HCT116 (cell line): ENCODE data around the gene WNK1. TPM values are rescaled to one million over a fixed set of nuclear protein-coding genes. Genes with fewer than 3 reads are reported as not detected.

ENCODE experiments used
- ATAC-seq: fragments of 200-7000 bp; cut with Tn5 transposase; 2 replicates; pipeline ENCODE4 v1.9.1; 2020; ENCODE audit warnings: mild to moderate bottlenecking, moderate library complexity
- BruUV-seq: library from RNA; stranded (reverse); fragments of 400-500 nt; replicated peaks from 2 replicates; lab custom pipeline; 2021; lab: Mats Ljungman, UMichigan
- CTCF ChIA-PET: fragments of 300-600 bp; sonication (Branson Sonifier 250); formaldehyde crosslinking; loops from one replicate; lab custom pipeline; 2021; ENCODE audit warnings: antibody characterized with exemption; lab: Charles Lee
- POLR2A ChIA-PET: fragments of 300-600, 350-600 bp; sonication (Branson Sonifier 250); formaldehyde crosslinking; loops from one replicate; lab custom pipeline; 2021; ENCODE audit warnings: antibody characterized with exemption; lab: Charles Lee
- RAD21 ChIA-PET, 2 experiments: fragments of 300-600 bp; sonication (Branson Sonifier 250); formaldehyde crosslinking; loops; one replicate each; lab custom pipeline; 2023; ENCODE audit warnings: low total read pairs in 2 of 2; ENCODE audit not compliant: uncharacterized antibody in 2 of 2, unreplicated experiment in 2 of 2, low non-redundant PET in 1 of 2; lab: Charles Lee
- DNase-seq: peaks from one replicate; pipeline ENCODE4 v3.0.0-alpha.2; 2010; ENCODE audit warnings: low read depth, low spot score
- H2AFZ ChIP-seq: fragments of 200-600 bp; shearing (Covaris generic), sonication (generic); 2 replicates; pipeline ENCODE4 v1.6.1; 2017; ENCODE audit warnings: low read depth, mixed run types, mixed read lengths, antibody characterized with exemption, low read length; ENCODE audit not compliant: poor library complexity, severe bottlenecking
- H3K27ac ChIP-seq: 2 replicates; pipeline ENCODE4 v1.5.1; 2012; ENCODE audit warnings: low read depth, low read length
- H3K27me3 ChIP-seq: fragments of 200-600 bp; sonication (generic); 2 replicates; pipeline ENCODE4 v1.6.1; 2016; ENCODE audit warnings: mixed run types, low read length, mixed read lengths; ENCODE audit not compliant: insufficient read depth
- H3K36me3 ChIP-seq, 2 experiments: fragments of 200-500 bp in 1 of 2; fragments of 200-600 bp in 1 of 2; sonication (Bioruptor generic) in 1 of 2; sonication (generic) in 1 of 2; 2 replicates each; pipeline versions ENCODE4 v1.5.1 to v1.6.1; 2014 to 2016; ENCODE audit warnings: low read length in 2 of 2, inconsistent platforms in 1 of 2, mixed read lengths in 1 of 2, mixed run types in 1 of 2; ENCODE audit not compliant: insufficient read depth in 2 of 2, control insufficient read depth in 1 of 2
- H3K4me1 ChIP-seq, 2 experiments: fragments of 200-600 bp in 1 of 2; sonication (generic) in 1 of 2; 2 replicates each; pipeline versions ENCODE4 v1.5.1 to v1.6.1; 2012 to 2017; ENCODE audit warnings: low read length in 2 of 2, inconsistent platforms in 1 of 2, mild to moderate bottlenecking in 1 of 2, mixed read lengths in 1 of 2, mixed run types in 1 of 2, moderate library complexity in 1 of 2; ENCODE audit not compliant: insufficient read depth in 2 of 2, control insufficient read depth in 1 of 2
- H3K4me2 ChIP-seq: fragments of 200-600 bp; sonication (generic); 2 replicates; pipeline ENCODE4 v1.6.1; 2017; ENCODE audit warnings: mixed run types, low read length, mixed read lengths
- H3K4me3 ChIP-seq, 2 experiments: fragments of 200-600 bp in 1 of 2; sonication (generic) in 1 of 2; replicated peaks in 1 of 2; 2 replicates each; pipeline ENCODE4 v1.5.1; 2011 to 2016; ENCODE audit warnings: low read length in 2 of 2, control low read depth in 1 of 2, low read depth in 1 of 2, mild to moderate bottlenecking in 1 of 2, mixed read lengths in 1 of 2, mixed run types in 1 of 2
- H3K79me2 ChIP-seq: fragments of 200-600 bp; sonication (generic); 2 replicates; pipeline ENCODE4 v1.6.1; 2017; ENCODE audit warnings: mild to moderate bottlenecking, mixed run types, low read length, moderate library complexity, mixed read lengths; ENCODE audit not compliant: insufficient read depth
- H3K9ac ChIP-seq: fragments of 200-600 bp; sonication (generic); 2 replicates; pipeline ENCODE4 v1.6.1; 2016; ENCODE audit warnings: low read length, mixed read lengths
- H3K9me2 ChIP-seq: fragments of 200-600 bp; sonication (generic), shearing (Covaris generic); 2 replicates; pipeline ENCODE4 v1.6.1; 2017; ENCODE audit warnings: mixed run types, mild to moderate bottlenecking, moderate library complexity; ENCODE audit not compliant: insufficient read depth
- H3K9me3 ChIP-seq, 2 experiments: fragments of 200-500 bp in 1 of 2; fragments of 200-600 bp in 1 of 2; sonication (Bioruptor generic) in 1 of 2; sonication (generic) in 1 of 2; 2 replicates each; pipeline ENCODE4 v1.6.1; 2014 to 2017; ENCODE audit warnings: low read length in 2 of 2, mixed read lengths in 2 of 2, inconsistent platforms in 1 of 2, low read depth in 1 of 2, mild to moderate bottlenecking in 1 of 2, mixed run types in 1 of 2, moderate library complexity in 1 of 2; ENCODE audit not compliant: control insufficient read depth in 1 of 2, insufficient read depth in 1 of 2
- H4K20me1 ChIP-seq: fragments of 200-600 bp; sonication (generic), shearing (Covaris generic); 2 replicates; pipeline ENCODE4 v1.6.1; 2017; ENCODE audit warnings: mixed run types, mild to moderate bottlenecking, moderate library complexity; ENCODE audit not compliant: insufficient read depth
- JUND ChIP-seq: IDR thresholded peaks from 2 replicates; pipeline ENCODE4 v1.6.1; 2012
- MAX ChIP-seq: IDR thresholded peaks from 2 replicates; pipeline ENCODE4 v1.6.1; 2012
- POLR2A ChIP-seq: IDR thresholded peaks from 2 replicates; pipeline ENCODE4 v1.7.0; 2011; ENCODE audit warnings: borderline replicate concordance; ENCODE audit not compliant: insufficient read depth, insufficient read length; ENCODE audit errors: extremely low read depth
- TCF7L2 ChIP-seq: IDR thresholded peaks from 2 replicates; pipeline ENCODE4 v1.7.0; 2011; ENCODE audit warnings: borderline replicate concordance, inconsistent platforms; ENCODE audit not compliant: insufficient read depth, insufficient read length; ENCODE audit errors: extremely low read depth
- ZNF274 ChIP-seq: fragments of 200-500 bp; sonication (Bioruptor generic); IDR thresholded peaks from 2 replicates; pipeline ENCODE4 v1.6.1; 2014; ENCODE audit warnings: mild to moderate bottlenecking, low read depth, low read length, inconsistent platforms
- intact Hi-C: fragments of 100-400 bp; cut with micrococcal nuclease; formaldehyde crosslinking; loops from 2 replicates; pipeline ENCODE4 v1.10.0; 2022
- total RNA-seq: library from RNA; stranded (reverse); gene quantifications from one replicate; pipeline ENCODE4 v1.2.1, GENCODE V29; 2021; ENCODE audit not compliant: unreplicated experiment
- TF ChIP-seq, protein P1 (sequence below): IDR thresholded peaks from 2 replicates; pipeline ENCODE4 v1.6.1; 2012
- TF ChIP-seq, protein P2 (sequence below): IDR thresholded peaks from 2 replicates; pipeline ENCODE4 v1.6.1; 2011; ENCODE audit warnings: mild to moderate bottlenecking, low read length, moderate library complexity; ENCODE audit not compliant: insufficient replicate concordance; ENCODE audit errors: extremely low read depth

Gene WNK1
- total RNA-seq, 1 experiment from 2014 or later, result 81.0 TPM

DNA sequence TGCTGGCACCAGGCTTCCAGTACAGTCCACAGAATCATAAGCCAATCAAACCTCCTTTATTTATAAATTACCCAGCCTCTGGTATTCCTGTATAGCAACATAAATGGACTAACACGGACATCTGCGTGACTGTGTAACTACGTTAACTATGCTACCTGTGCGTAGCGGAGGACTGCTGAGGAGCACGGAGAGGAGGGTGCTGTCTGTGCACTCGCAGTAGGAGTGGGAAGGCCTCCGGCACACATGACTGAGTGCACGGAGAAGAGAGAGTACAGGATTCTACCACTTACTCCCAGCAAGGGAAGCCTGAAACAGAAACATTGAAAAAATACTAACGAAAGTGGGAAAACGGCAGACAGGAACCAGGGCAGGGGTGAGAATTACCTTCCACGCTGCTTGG lies 174.3 kb downstream of the WNK1 start:
- POLR2A ChIA-PET, result no interaction called here
- intact Hi-C loops, result no loop called here
- Histone ChIP-seq H3K4me3 (no peak overlapping the region), H3K27me3 (no peaks in the 10 kb centered on the region), H3K79me2 (no peaks in the 10 kb centered on the region), H3K9me2 (no peaks in the 10 kb centered on the region), H4K20me1 (no peaks in the 10 kb centered on the region), H3K4me2 (no peak overlapping the region), H3K9ac (no peak overlapping the region), H3K9me3 (no peaks in the 10 kb centered on the region), H2AFZ (no peak overlapping the region), H3K27ac (no peak overlapping the region), H3K4me1 (no peaks in the 10 kb centered on the region), H3K36me3 (peaks cover 25 to 37% of the 10 kb centered on the region in 2 experiments)
- CTCF ChIA-PET, result no interaction called here
- ATAC-seq, result no peak
- RAD21 ChIA-PET, result no interaction called here
- BruUV-seq, result no TSS peak
- no peak for DNase-seq
- no peak for TF ChIP-seq POLR2A

GRCh38 chr12:931060-931459 lies 178.7 kb downstream of the WNK1 start:
- Histone ChIP-seq H3K79me2 (no peaks in the 10 kb centered on the region), H3K27ac (no peak overlapping the region), H3K9ac (no peak overlapping the region), H3K36me3 (peaks cover 19 to 35% of the 10 kb centered on the region in 2 experiments), H2AFZ (no peak overlapping the region), H3K9me2 (no peaks in the 10 kb centered on the region), H3K4me3 (no peak overlapping the region), H3K9me3 (no peaks in the 10 kb centered on the region), H4K20me1 (no peaks in the 10 kb centered on the region), H3K27me3 (no peaks in the 10 kb centered on the region), H3K4me1 (no peaks in the 10 kb centered on the region), H3K4me2 (no peak overlapping the region)
- no peak for ATAC-seq
- ChIA-PET CTCF (no interaction called here), RAD21 (no interaction called here), POLR2A (no interaction called here)
- no TSS peak for BruUV-seq
- intact Hi-C loops, result no loop called here
- TF ChIP-seq JUND (no peak), ZNF274 (no peak), TCF7L2 (no peak), MAX (no peak)
- TF ChIP-seq, protein P1, sequence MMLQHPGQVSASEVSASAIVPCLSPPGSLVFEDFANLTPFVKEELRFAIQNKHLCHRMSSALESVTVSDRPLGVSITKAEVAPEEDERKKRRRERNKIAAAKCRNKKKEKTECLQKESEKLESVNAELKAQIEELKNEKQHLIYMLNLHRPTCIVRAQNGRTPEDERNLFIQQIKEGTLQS, result no peak
- TF ChIP-seq, protein P2, sequence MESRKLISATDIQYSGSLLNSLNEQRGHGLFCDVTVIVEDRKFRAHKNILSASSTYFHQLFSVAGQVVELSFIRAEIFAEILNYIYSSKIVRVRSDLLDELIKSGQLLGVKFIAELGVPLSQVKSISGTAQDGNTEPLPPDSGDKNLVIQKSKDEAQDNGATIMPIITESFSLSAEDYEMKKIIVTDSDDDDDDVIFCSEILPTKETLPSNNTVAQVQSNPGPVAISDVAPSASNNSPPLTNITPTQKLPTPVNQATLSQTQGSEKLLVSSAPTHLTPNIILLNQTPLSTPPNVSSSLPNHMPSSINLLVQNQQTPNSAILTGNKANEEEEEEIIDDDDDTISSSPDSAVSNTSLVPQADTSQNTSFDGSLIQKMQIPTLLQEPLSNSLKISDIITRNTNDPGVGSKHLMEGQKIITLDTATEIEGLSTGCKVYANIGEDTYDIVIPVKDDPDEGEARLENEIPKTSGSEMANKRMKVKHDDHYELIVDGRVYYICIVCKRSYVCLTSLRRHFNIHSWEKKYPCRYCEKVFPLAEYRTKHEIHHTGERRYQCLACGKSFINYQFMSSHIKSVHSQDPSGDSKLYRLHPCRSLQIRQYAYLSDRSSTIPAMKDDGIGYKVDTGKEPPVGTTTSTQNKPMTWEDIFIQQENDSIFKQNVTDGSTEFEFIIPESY, result no peak
- no peak for DNase-seq
